GM23338 (cell line): ENCODE measurements around the gene ODAD2. TPM values are rescaled to one million over a fixed set of nuclear protein-coding genes. Genes with fewer than 3 reads are reported as not detected.

Experiments
- ATAC-seq: fragments of 200-7000 bp; cut with Tn5 transposase; 3 replicates; pipeline ENCODE4 v1.9.1; 2020
- DNase-seq: peaks from one replicate; pipeline ENCODE4 v3.0.0-alpha.2; 2015; ENCODE audit warnings: low spot score
- H2AFZ ChIP-seq: fragments of 200-600 bp; sonication (generic); 2 replicates; pipeline ENCODE4 v1.8.0; 2016; ENCODE audit warnings: antibody characterized with exemption, mild to moderate bottlenecking, moderate library complexity
- H3F3A ChIP-seq: fragments of 200-600 bp; sonication (generic); replicated peaks from 2 replicates; pipeline ENCODE4 v1.8.0; 2017; ENCODE audit warnings: antibody characterized with exemption, mixed run types, low read depth
- H3K27ac ChIP-seq: fragments of 200-600 bp; sonication (generic); 2 replicates; pipeline ENCODE4 v1.6.1; 2016; ENCODE audit warnings: low read depth
- H3K27me3 ChIP-seq: fragments of 200-600 bp; sonication (generic); 2 replicates; pipeline ENCODE4 v1.8.0; 2016; ENCODE audit warnings: mild to moderate bottlenecking, mixed run types, moderate library complexity; ENCODE audit not compliant: insufficient read depth
- H3K36me3 ChIP-seq: fragments of 200-600 bp; sonication (generic); 2 replicates; pipeline ENCODE4 v1.8.0; 2016; ENCODE audit warnings: mild to moderate bottlenecking; ENCODE audit not compliant: insufficient read depth
- H3K4me1 ChIP-seq: fragments of 200-600 bp; sonication (generic); 2 replicates; pipeline ENCODE4 v1.8.0; 2016; ENCODE audit warnings: mild to moderate bottlenecking, moderate library complexity; ENCODE audit not compliant: insufficient read depth
- H3K4me2 ChIP-seq: fragments of 200-600 bp; sonication (generic); 2 replicates; pipeline ENCODE4 v1.7.1; 2017; ENCODE audit warnings: mixed run types
- H3K4me3 ChIP-seq: fragments of 200-600 bp; sonication (generic); 2 replicates; pipeline ENCODE4 v1.6.1; 2016; ENCODE audit warnings: mixed run types
- H3K79me2 ChIP-seq: fragments of 200-600 bp; sonication (generic); replicated peaks from 2 replicates; pipeline ENCODE4 v1.8.0; 2017; ENCODE audit warnings: mild to moderate bottlenecking; ENCODE audit not compliant: insufficient read depth
- H3K9me2 ChIP-seq: fragments of 200-600 bp; sonication (generic); 2 replicates; pipeline ENCODE4 v1.8.0; 2017; ENCODE audit not compliant: insufficient read depth
- H4K20me1 ChIP-seq: fragments of 200-600 bp; sonication (generic); replicated peaks from 2 replicates; pipeline ENCODE4 v1.8.0; 2017; ENCODE audit warnings: mild to moderate bottlenecking; ENCODE audit not compliant: insufficient read depth
- H3K27ac Mint-ChIP-seq: 2 replicates; pipeline ENCODE4 v1.8.0; 2020; ENCODE audit warnings: inconsistent platforms, mild to moderate bottlenecking, moderate library complexity, mixed read lengths
- H3K27me3 Mint-ChIP-seq: 3 replicates; pipeline ENCODE4 v1.8.0; 2022; ENCODE audit warnings: low read depth, mild to moderate bottlenecking, moderate library complexity, mixed read lengths, inconsistent platforms; ENCODE audit not compliant: insufficient read depth, poor library complexity
- H3K36me3 Mint-ChIP-seq: 3 replicates; pipeline ENCODE4 v1.8.0; 2021; ENCODE audit warnings: low read depth, mild to moderate bottlenecking, inconsistent platforms, moderate library complexity, mixed read lengths
- H3K4me1 Mint-ChIP-seq: 3 replicates; pipeline ENCODE4 v1.8.0; 2020; ENCODE audit warnings: mild to moderate bottlenecking, inconsistent platforms, mixed read lengths
- H3K4me3 Mint-ChIP-seq: 3 replicates; pipeline ENCODE4 v1.8.0; 2021; ENCODE audit warnings: moderate library complexity, mild to moderate bottlenecking, inconsistent platforms, mixed read lengths
- H3K9me3 Mint-ChIP-seq: 3 replicates; pipeline ENCODE4 v1.8.0; 2020; ENCODE audit warnings: moderate library complexity, mild to moderate bottlenecking, inconsistent platforms, mixed read lengths
- CREB1 ChIP-seq: fragments of 250-450 bp; sonication (Bioruptor Pico); IDR thresholded peaks from 2 replicates; pipeline ENCODE4 v1.5.0; 2020; ENCODE audit warnings: low read depth, mild to moderate bottlenecking, moderate library complexity
- EZH2 ChIP-seq: fragments of 200-600 bp; sonication (generic); IDR thresholded peaks from one replicate; pipeline ENCODE4 v1.8.0; 2017; ENCODE audit warnings: antibody characterized with exemption, mild to moderate bottlenecking, low read depth; ENCODE audit not compliant: unreplicated experiment
- EZH2phosphoT487 ChIP-seq: fragments of 200-600 bp; sonication (generic); IDR thresholded peaks from one replicate; pipeline ENCODE4 v1.8.1; 2018; ENCODE audit warnings: antibody characterized with exemption; ENCODE audit not compliant: unreplicated experiment
- JUNB ChIP-seq: IDR thresholded peaks from one replicate; pipeline ENCODE4 v1.6.1; 2016; ENCODE audit warnings: antibody characterized with exemption; ENCODE audit not compliant: unreplicated experiment
- NANOG ChIP-seq: IDR thresholded peaks from 2 replicates; pipeline ENCODE4 v1.6.1; 2016; ENCODE audit warnings: antibody characterized with exemption, borderline replicate concordance
- POLR2AphosphoS5 ChIP-seq: IDR thresholded peaks from 2 replicates; pipeline ENCODE4 v1.6.1; 2016; ENCODE audit warnings: antibody characterized with exemption, low read depth
- STAT1 ChIP-seq: IDR thresholded peaks from one replicate; pipeline ENCODE4 v1.6.1; 2016; ENCODE audit warnings: antibody characterized with exemption; ENCODE audit not compliant: unreplicated experiment
- ZNF114 ChIP-seq: fragments of 250-450 bp; sonication (Bioruptor Pico); IDR thresholded peaks from 2 replicates; pipeline ENCODE4 v1.5.0; 2020; ENCODE audit warnings: mild to moderate bottlenecking, moderate library complexity
- ZNF331 ChIP-seq: fragments of 250-450 bp; sonication (Bioruptor Pico); IDR thresholded peaks from 2 replicates; pipeline ENCODE4 v1.5.0; 2020; ENCODE audit warnings: low read depth, mild to moderate bottlenecking, moderate library complexity
- polyA plus RNA-seq: library from polyadenylated mRNA; unstranded; fragments of >200 nt; fragmentation: Nextera tagmentation; extraction: Ambion mirVana; gene quantifications from 2 replicates; pipeline ENCODE4 v1.2.1, GENCODE V29; 2016
- total RNA-seq: library from RNA; depleted of rRNA; stranded (reverse); fragments of >200 nt; shearing (Covaris generic); gene quantifications from 2 replicates; pipeline ENCODE4 v1.2.3, GENCODE V29; 2014
- TF ChIP-seq, protein P1 (sequence below): fragments of 250-450 bp; sonication (Bioruptor Pico); IDR thresholded peaks from 2 replicates; pipeline ENCODE4 v1.5.0; 2020; ENCODE audit warnings: mild to moderate bottlenecking, moderate library complexity
- TF ChIP-seq, protein P2 (sequence below): IDR thresholded peaks from 2 replicates; pipeline ENCODE4 v1.6.1; 2016; ENCODE audit warnings: antibody characterized with exemption
- TF ChIP-seq, protein P3 (sequence below), 2 experiments: fragments of 200-600 bp in 1 of 2; sonication (generic) in 1 of 2; conservative IDR thresholded peaks; 2 replicates each; pipeline versions ENCODE4 v1.5.1 to v1.6.1; 2016 to 2017; ENCODE audit warnings: antibody characterized with exemption in 2 of 2, low read depth in 2 of 2, mild to moderate bottlenecking in 2 of 2, moderate library complexity in 1 of 2
- TF ChIP-seq, protein P4 (sequence below): IDR thresholded peaks from one replicate; pipeline ENCODE4 v1.6.1; 2018; ENCODE audit warnings: antibody characterized with exemption; ENCODE audit not compliant: unreplicated experiment

The ODAD2 gene
- total and polyA plus RNA-seq, 2 experiments from 2014 or later = 2.1 to 3.4 TPM

DNA sequence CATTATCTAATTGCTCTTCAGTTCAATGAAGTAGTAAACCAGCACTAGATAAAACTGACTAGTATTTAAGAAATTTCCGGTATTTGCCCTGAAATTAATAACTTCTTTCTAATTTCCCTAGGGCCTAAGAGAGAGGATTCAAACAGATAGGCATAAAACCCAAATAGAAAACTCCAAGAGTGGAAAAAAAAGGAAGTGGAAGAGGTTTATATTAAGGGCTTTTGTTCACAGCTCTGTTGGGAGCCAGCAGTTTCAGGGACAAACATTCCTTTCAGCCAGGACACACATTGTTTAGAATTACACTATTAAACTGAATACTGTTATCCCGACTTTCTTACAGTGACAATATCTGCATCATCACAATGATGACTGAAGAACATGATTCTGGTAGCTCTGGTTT lies 3.6 kb downstream of the ODAD2 start:
- Histone ChIP-seq H3K27me3 (peaks cover 14% of the 10 kb centered on the region; the same call in 1 of the 2 replicates), H3K27ac (no peak overlapping the region), H3K4me1 (peaks cover 28% of the 10 kb centered on the region), H3K4me3 (no peak overlapping the region), H4K20me1 (no peaks in the 10 kb centered on the region), H3K4me2 (no peak overlapping the region), H2AFZ (0 out of 2 replicates have a peak overlapping the region, but pooled peaks have one; percentile 5), H3K36me3 (no peaks in the 10 kb centered on the region), H3K9me2 (no peaks in the 10 kb centered on the region), H3F3A (no peaks in the 10 kb centered on the region), H3K79me2 (no peaks in the 10 kb centered on the region)
- H3K27ac Mint-ChIP-seq = peak overlapping the region; percentile 86; the same call in 1 of the 2 replicates
- DNase-seq (peak; percentile 27), ATAC-seq (no peak)
- no peaks in the 10 kb centered on the region for H3K9me3 Mint-ChIP-seq
- peaks cover 10% of the 10 kb centered on the region for H3K27me3 Mint-ChIP-seq
- TF ChIP-seq ZNF331 (CRISPR knock-in tag) (no peak), STAT1 (no peak), JUNB (no peak), EZH2 (no peak), ZNF114 (CRISPR knock-in tag) (no peak), NANOG (no peak), EZH2phosphoT487 (no peak), CREB1 (CRISPR knock-in tag) (no peak), POLR2AphosphoS5 (no peak)
- TF ChIP-seq, protein P1, sequence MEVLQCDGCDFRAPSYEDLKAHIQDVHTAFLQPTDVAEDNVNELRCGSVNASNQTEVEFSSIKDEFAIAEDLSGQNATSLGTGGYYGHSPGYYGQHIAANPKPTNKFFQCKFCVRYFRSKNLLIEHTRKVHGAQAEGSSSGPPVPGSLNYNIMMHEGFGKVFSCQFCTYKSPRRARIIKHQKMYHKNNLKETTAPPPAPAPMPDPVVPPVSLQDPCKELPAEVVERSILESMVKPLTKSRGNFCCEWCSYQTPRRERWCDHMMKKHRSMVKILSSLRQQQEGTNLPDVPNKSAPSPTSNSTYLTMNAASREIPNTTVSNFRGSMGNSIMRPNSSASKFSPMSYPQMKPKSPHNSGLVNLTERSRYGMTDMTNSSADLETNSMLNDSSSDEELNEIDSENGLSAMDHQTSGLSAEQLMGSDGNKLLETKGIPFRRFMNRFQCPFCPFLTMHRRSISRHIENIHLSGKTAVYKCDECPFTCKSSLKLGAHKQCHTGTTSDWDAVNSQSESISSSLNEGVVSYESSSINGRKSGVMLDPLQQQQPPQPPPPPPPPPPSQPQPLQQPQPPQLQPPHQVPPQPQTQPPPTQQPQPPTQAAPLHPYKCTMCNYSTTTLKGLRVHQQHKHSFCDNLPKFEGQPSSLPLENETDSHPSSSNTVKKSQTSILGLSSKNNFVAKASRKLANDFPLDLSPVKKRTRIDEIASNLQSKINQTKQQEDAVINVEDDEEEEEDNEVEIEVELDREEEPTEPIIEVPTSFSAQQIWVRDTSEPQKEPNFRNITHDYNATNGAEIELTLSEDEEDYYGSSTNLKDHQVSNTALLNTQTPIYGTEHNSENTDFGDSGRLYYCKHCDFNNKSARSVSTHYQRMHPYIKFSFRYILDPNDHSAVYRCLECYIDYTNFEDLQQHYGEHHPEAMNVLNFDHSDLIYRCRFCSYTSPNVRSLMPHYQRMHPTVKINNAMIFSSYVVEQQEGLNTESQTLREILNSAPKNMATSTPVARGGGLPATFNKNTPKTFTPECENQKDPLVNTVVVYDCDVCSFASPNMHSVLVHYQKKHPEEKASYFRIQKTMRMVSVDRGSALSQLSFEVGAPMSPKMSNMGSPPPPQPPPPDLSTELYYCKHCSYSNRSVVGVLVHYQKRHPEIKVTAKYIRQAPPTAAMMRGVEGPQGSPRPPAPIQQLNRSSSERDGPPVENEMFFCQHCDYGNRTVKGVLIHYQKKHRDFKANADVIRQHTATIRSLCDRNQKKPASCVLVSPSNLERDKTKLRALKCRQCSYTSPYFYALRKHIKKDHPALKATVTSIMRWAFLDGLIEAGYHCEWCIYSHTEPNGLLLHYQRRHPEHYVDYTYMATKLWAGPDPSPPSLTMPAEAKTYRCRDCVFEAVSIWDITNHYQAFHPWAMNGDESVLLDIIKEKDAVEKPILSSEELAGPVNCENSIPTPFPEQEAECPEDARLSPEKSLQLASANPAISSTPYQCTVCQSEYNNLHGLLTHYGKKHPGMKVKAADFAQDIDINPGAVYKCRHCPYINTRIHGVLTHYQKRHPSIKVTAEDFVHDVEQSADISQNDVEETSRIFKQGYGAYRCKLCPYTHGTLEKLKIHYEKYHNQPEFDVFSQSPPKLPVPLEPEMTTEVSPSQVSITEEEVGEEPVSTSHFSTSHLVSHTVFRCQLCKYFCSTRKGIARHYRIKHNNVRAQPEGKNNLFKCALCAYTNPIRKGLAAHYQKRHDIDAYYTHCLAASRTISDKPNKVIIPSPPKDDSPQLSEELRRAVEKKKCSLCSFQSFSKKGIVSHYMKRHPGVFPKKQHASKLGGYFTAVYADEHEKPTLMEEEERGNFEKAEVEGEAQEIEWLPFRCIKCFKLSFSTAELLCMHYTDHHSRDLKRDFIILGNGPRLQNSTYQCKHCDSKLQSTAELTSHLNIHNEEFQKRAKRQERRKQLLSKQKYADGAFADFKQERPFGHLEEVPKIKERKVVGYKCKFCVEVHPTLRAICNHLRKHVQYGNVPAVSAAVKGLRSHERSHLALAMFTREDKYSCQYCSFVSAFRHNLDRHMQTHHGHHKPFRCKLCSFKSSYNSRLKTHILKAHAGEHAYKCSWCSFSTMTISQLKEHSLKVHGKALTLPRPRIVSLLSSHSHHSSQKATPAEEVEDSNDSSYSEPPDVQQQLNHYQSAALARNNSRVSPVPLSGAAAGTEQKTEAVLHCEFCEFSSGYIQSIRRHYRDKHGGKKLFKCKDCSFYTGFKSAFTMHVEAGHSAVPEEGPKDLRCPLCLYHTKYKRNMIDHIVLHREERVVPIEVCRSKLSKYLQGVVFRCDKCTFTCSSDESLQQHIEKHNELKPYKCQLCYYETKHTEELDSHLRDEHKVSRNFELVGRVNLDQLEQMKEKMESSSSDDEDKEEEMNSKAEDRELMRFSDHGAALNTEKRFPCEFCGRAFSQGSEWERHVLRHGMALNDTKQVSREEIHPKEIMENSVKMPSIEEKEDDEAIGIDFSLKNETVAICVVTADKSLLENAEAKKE (CRISPR knock-in tag) = no peak
- TF ChIP-seq, protein P2, sequence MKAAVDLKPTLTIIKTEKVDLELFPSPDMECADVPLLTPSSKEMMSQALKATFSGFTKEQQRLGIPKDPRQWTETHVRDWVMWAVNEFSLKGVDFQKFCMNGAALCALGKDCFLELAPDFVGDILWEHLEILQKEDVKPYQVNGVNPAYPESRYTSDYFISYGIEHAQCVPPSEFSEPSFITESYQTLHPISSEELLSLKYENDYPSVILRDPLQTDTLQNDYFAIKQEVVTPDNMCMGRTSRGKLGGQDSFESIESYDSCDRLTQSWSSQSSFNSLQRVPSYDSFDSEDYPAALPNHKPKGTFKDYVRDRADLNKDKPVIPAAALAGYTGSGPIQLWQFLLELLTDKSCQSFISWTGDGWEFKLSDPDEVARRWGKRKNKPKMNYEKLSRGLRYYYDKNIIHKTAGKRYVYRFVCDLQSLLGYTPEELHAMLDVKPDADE = no peak
- TF ChIP-seq, protein P3, sequence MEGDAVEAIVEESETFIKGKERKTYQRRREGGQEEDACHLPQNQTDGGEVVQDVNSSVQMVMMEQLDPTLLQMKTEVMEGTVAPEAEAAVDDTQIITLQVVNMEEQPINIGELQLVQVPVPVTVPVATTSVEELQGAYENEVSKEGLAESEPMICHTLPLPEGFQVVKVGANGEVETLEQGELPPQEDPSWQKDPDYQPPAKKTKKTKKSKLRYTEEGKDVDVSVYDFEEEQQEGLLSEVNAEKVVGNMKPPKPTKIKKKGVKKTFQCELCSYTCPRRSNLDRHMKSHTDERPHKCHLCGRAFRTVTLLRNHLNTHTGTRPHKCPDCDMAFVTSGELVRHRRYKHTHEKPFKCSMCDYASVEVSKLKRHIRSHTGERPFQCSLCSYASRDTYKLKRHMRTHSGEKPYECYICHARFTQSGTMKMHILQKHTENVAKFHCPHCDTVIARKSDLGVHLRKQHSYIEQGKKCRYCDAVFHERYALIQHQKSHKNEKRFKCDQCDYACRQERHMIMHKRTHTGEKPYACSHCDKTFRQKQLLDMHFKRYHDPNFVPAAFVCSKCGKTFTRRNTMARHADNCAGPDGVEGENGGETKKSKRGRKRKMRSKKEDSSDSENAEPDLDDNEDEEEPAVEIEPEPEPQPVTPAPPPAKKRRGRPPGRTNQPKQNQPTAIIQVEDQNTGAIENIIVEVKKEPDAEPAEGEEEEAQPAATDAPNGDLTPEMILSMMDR (conservative IDR thresholded peaks at IDR 0.05; ENCODE audit: low read depth in 2 of 2) = no peak
- TF ChIP-seq, protein P4, sequence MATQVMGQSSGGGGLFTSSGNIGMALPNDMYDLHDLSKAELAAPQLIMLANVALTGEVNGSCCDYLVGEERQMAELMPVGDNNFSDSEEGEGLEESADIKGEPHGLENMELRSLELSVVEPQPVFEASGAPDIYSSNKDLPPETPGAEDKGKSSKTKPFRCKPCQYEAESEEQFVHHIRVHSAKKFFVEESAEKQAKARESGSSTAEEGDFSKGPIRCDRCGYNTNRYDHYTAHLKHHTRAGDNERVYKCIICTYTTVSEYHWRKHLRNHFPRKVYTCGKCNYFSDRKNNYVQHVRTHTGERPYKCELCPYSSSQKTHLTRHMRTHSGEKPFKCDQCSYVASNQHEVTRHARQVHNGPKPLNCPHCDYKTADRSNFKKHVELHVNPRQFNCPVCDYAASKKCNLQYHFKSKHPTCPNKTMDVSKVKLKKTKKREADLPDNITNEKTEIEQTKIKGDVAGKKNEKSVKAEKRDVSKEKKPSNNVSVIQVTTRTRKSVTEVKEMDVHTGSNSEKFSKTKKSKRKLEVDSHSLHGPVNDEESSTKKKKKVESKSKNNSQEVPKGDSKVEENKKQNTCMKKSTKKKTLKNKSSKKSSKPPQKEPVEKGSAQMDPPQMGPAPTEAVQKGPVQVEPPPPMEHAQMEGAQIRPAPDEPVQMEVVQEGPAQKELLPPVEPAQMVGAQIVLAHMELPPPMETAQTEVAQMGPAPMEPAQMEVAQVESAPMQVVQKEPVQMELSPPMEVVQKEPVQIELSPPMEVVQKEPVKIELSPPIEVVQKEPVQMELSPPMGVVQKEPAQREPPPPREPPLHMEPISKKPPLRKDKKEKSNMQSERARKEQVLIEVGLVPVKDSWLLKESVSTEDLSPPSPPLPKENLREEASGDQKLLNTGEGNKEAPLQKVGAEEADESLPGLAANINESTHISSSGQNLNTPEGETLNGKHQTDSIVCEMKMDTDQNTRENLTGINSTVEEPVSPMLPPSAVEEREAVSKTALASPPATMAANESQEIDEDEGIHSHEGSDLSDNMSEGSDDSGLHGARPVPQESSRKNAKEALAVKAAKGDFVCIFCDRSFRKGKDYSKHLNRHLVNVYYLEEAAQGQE = no peak
- H3K4me1 Mint-ChIP-seq = peaks cover 33% of the 10 kb centered on the region
- H3K36me3 Mint-ChIP-seq = no peaks in the 10 kb centered on the region
- no peak overlapping the region for H3K4me3 Mint-ChIP-seq
